Fibroblast of lung (primary cell): Measurements from ENCODE around the gene PLCXD3. TPM values are rescaled to one million over a fixed set of nuclear protein-coding genes. Genes with fewer than 3 reads are reported as not detected.

Experiments used
- DNase-seq, 2 donors: peaks; one replicate each; pipeline versions ENCODE4 v3.0.0 to v3.0.0-alpha.2; 2010; ENCODE audit warnings: low read depth in 2 of 2
- H2AFZ ChIP-seq: 2 replicates; pipeline ENCODE4 v1.5.1; 2012; ENCODE audit warnings: low read length, control low read depth, inconsistent platforms
- H3K27ac ChIP-seq: 2 replicates; pipeline ENCODE4 v1.5.1; 2011; ENCODE audit warnings: low read length, control low read depth; ENCODE audit not compliant: insufficient read depth
- H3K27me3 ChIP-seq: 2 replicates; pipeline ENCODE4 v1.5.1; 2011; ENCODE audit warnings: mild to moderate bottlenecking, low read length; ENCODE audit not compliant: control insufficient read depth, insufficient read depth
- H3K36me3 ChIP-seq: 2 replicates; pipeline ENCODE4 v1.5.1; 2011; ENCODE audit warnings: low read length; ENCODE audit not compliant: control insufficient read depth, insufficient read depth
- H3K4me1 ChIP-seq: 2 replicates; pipeline ENCODE4 v1.5.1; 2011; ENCODE audit warnings: low read length; ENCODE audit not compliant: control insufficient read depth, insufficient read depth; ENCODE audit errors: extremely low read depth
- H3K4me2 ChIP-seq: 2 replicates; pipeline ENCODE4 v1.5.1; 2011; ENCODE audit warnings: low read length, control low read depth; ENCODE audit not compliant: insufficient read depth; ENCODE audit errors: extremely low read depth
- H3K4me3 ChIP-seq, 4 experiments: fragments of 200-600 bp in 1 of 4; sonication (generic) in 1 of 4; replicated peaks in 1 of 4; 2 replicates each; pipeline ENCODE4 v1.5.1; 2011 to 2016; ENCODE audit warnings: low read length in 4 of 4, low read depth in 3 of 4, mild to moderate bottlenecking in 3 of 4, control low read depth in 2 of 4, inconsistent platforms in 1 of 4, mixed read lengths in 1 of 4; ENCODE audit not compliant: insufficient read depth in 1 of 4; ENCODE audit errors: control extremely low read depth in 1 of 4
- H3K79me2 ChIP-seq: 2 replicates; pipeline ENCODE4 v1.5.1; 2012; ENCODE audit warnings: mild to moderate bottlenecking, low read length, inconsistent platforms; ENCODE audit not compliant: control insufficient read depth, insufficient read depth
- H3K9ac ChIP-seq: 2 replicates; pipeline ENCODE4 v1.5.1; 2011; ENCODE audit warnings: mild to moderate bottlenecking, low read length, control low read depth; ENCODE audit not compliant: insufficient read depth
- H3K9me3 ChIP-seq: 2 replicates; pipeline ENCODE4 v1.5.1; 2012; ENCODE audit warnings: low read depth, low read length; ENCODE audit not compliant: control insufficient read depth, insufficient read depth
- H4K20me1 ChIP-seq: 2 replicates; pipeline ENCODE4 v1.5.1; 2011; ENCODE audit warnings: low read length; ENCODE audit not compliant: control insufficient read depth, insufficient read depth; ENCODE audit errors: extremely low read depth
- CTCF ChIP-seq, 2 donors: IDR thresholded peaks in 1 of 2; conservative IDR thresholded peaks in 1 of 2; 1 replicate in 1 of 2; 2 replicates in 1 of 2; pipeline ENCODE4 v1.5.1; 2011 to 2012; ENCODE audit warnings: low read length in 2 of 2, control low read depth in 1 of 2, inconsistent platforms in 1 of 2, low read depth in 1 of 2, mild to moderate bottlenecking in 1 of 2
- EZH2 ChIP-seq: IDR thresholded peaks from 2 replicates; pipeline ENCODE4 v1.5.1; 2012; ENCODE audit warnings: low read length, control low read depth, mild to moderate bottlenecking; ENCODE audit errors: missing control alignments
- polyA plus RNA-seq, 2 donors: library from polyadenylated mRNA; depleted of rRNA in 1 of 2; stranded (reverse) in 1 of 2; unstranded in 1 of 2; fragments of >200 nt; gene quantifications; 2 replicates each; pipeline ENCODE4 v1.2.1, GENCODE V29; 2011 to 2012; ENCODE audit warnings: missing spikeins in 1 of 2
- total RNA-seq: library from RNA; depleted of rRNA; stranded (reverse); fragments of >200 nt; gene quantifications from 2 replicates; pipeline ENCODE4 v1.2.1, GENCODE V29; 2014

Gene PLCXD3
- total and polyA plus RNA-seq, 2 donors (not counting 1 experiment from before 2014, with no cell fraction given) = 0.02 to 1.3 TPM

DNA sequence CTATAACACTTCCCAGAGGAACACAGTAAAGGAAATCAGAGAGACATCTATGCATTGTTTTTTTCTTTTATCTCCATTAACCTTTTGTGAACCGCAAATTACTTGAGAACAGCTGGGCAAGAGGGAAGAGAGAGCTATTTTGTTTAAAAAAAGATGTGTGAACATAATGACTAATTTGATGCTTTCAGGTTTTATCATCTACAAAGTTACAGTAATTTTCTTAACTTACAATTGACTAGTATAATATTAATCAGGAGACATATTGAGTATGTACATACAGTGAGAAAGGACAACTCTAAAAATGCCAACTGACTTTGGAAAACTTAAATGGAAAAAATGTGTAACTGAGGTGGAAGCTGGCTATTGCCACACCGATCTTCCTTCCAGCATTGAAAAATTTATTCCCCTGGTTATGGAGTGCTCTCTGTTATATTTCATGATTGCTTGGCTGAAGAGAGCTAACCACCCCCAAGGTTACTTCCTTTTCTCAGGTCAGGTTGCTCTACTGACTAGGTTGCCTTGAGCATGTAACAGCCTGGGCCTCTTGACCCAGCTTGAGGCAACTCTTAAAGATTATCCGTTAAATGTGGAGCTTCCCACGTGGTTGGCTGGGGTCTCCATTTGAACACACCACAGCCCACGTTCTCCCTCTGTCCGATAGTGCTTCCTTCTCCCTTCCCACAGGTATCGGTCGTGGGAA lies 234.4 kb downstream of the PLCXD3 start:
- Histone ChIP-seq H3K4me2 (no peak overlapping the region), H3K4me3 (no peak overlapping the region), H4K20me1 (no peaks in the 10 kb centered on the region), H3K79me2 (no peaks in the 10 kb centered on the region), H3K27me3 (no peaks in the 10 kb centered on the region), H3K36me3 (no peaks in the 10 kb centered on the region), H3K9me3 (no peaks in the 10 kb centered on the region), H2AFZ (no peak overlapping the region), H3K4me1 (no peaks in the 10 kb centered on the region), H3K9ac (no peak overlapping the region), H3K27ac (no peak overlapping the region)
- no peak for DNase-seq
- no peak for TF ChIP-seq EZH2
- no peak for TF ChIP-seq CTCF (conservative IDR thresholded peaks at IDR 0.05 in 1 of 2, IDR thresholded peaks at IDR 0.05 in 1 of 2; ENCODE audit: low read depth in 1 of 2, low read length in 2 of 2)

- no peaks in the 10 kb centered on the region for H3K9me3 ChIP-seq
- no peak overlapping the region for H3K9ac ChIP-seq
- H3K27ac ChIP-seq = no peak overlapping the region
- H3K4me2 ChIP-seq = no peak overlapping the region
- H2AFZ ChIP-seq = no peak overlapping the region
- H4K20me1 ChIP-seq = no peaks in the 10 kb centered on the region
- H3K4me3 ChIP-seq = no peak overlapping the region
- no peaks in the 10 kb centered on the region for H3K36me3 ChIP-seq
- peak; percentile 62 to 77 for DNase-seq
- TF ChIP-seq CTCF (conservative IDR thresholded peaks at IDR 0.05 in 1 of 2, IDR thresholded peaks at IDR 0.05 in 1 of 2; ENCODE audit: low read depth in 1 of 2, low read length in 2 of 2) (peak; percentile 80 to 89), EZH2 (no peak)
- H3K4me1 ChIP-seq = no peaks in the 10 kb centered on the region
- no peaks in the 10 kb centered on the region for H3K79me2 ChIP-seq
- H3K27me3 ChIP-seq = no peaks in the 10 kb centered on the region
Measured at GRCh38 chr5:41270423-41271251, 239.8 kb downstream of the PLCXD3 start.

GRCh38 chr5:41268894-41269293 lies 241.5 kb downstream of the PLCXD3 start:
- no peaks in the 10 kb centered on the region for H3K27me3 ChIP-seq
- no peak overlapping the region for H2AFZ ChIP-seq
- H3K4me2 ChIP-seq = no peak overlapping the region
- no peak for DNase-seq
- no peaks in the 10 kb centered on the region for H3K9me3 ChIP-seq
- no peak overlapping the region for H3K9ac ChIP-seq
- no peaks in the 10 kb centered on the region for H4K20me1 ChIP-seq
- no peak for TF ChIP-seq EZH2
- no peaks in the 10 kb centered on the region for H3K4me1 ChIP-seq
- H3K79me2 ChIP-seq = no peaks in the 10 kb centered on the region
- H3K27ac ChIP-seq = no peak overlapping the region
- H3K4me3 ChIP-seq = no peak overlapping the region
- H3K36me3 ChIP-seq = no peaks in the 10 kb centered on the region
